ENCODE measurements around the gene ELF2.

- TF ChIP-seq CTCF (IDR thresholded peaks at IDR 0.05; ENCODE audit: poor library complexity) (no peak), EZH2 (IDR thresholded peaks at IDR 0.05; ENCODE audit: borderline replicate concordance) (no peak)
Observed at GRCh38 chr4:139011225-139011950, 165.6 kb downstream of the ELF2 start.

Data from hepatocyte (in vitro differentiated cells).